Thyroid gland (tissue), 4 donors: ENCODE data around the gene ECEL1. TPM values are rescaled to one million over a fixed set of nuclear protein-coding genes. Genes with fewer than 3 reads are reported as not detected.

Experiments
- DNase-seq, 2 donors: peaks; one replicate each; pipeline ENCODE4 v3.0.0-alpha.2; 2019
- H3K27ac ChIP-seq, 3 donors: fragments of 200-600 bp; sonication (generic); 1 replicate in 2 of 3; 2 replicates in 1 of 3; pipeline ENCODE4 v1.5.1; 2016 to 2019; ENCODE audit warnings: mild to moderate bottlenecking in 1 of 3, moderate library complexity in 1 of 3
- H3K27me3 ChIP-seq: fragments of 200-600 bp; sonication (generic); one replicate; pipeline ENCODE4 v1.5.1; 2019
- H3K36me3 ChIP-seq, 2 donors: fragments of 200-600 bp; sonication (generic); one replicate each; pipeline ENCODE4 v1.5.1; 2016 to 2019
- H3K4me1 ChIP-seq, 2 donors: fragments of 200-600 bp; sonication (generic); one replicate each; pipeline ENCODE4 v1.5.1; 2017 to 2019
- H3K4me3 ChIP-seq, 3 donors: fragments of 200-600 bp; sonication (generic); replicated peaks in 1 of 3; 1 replicate in 2 of 3; 2 replicates in 1 of 3; pipeline ENCODE4 v1.5.1; 2016; ENCODE audit warnings: mild to moderate bottlenecking in 1 of 3
- H3K9me3 ChIP-seq: fragments of 200-600 bp; sonication (generic); one replicate; pipeline ENCODE4 v1.5.1; 2017
- CTCF ChIP-seq, 6 experiments: fragments of 200-600 bp in 3 of 6; fragments of 450-650 bp in 3 of 6; sonication (generic) in 3 of 6; IDR thresholded peaks; one replicate each; pipeline ENCODE4 v1.5.1; 2016 to 2019; ENCODE audit warnings: antibody characterized with exemption in 6 of 6, mild to moderate bottlenecking in 2 of 6, inconsistent platforms in 1 of 6, moderate library complexity in 1 of 6
- POLR2A ChIP-seq, 2 donors: fragments of 450-650 bp; IDR thresholded peaks; one replicate each; pipeline ENCODE4 v1.6.1; 2017; ENCODE audit warnings: antibody characterized with exemption in 2 of 2, mild to moderate bottlenecking in 2 of 2, moderate library complexity in 1 of 2
- WGBS, 2 donors: methylation state at CpG; one replicate each; pipeline ENCODE4 v1.1.5; 2017; 5-methylcytosine and 5-hydroxymethylcytosine counted together
- intact Hi-C: fragments of 100-400 bp; cut with DNase I; formaldehyde crosslinking; loops from one replicate; pipeline ENCODE4 v1.15.1; 2023
- total RNA-seq, 4 donors: library from RNA; depleted of rRNA; stranded (reverse); fragments of >200 nt; gene quantifications; one replicate each; pipeline ENCODE4 v1.2.3, GENCODE V29; 2016

ECEL1 gene
- total RNA-seq, 4 donors from 2014 or later: 0.11 to 1.5 (median 1.2) TPM

GRCh38 chr2:232465061-232465460 is 22.6 kb downstream of the ECEL1 start:
- Histone ChIP-seq H3K9me3 (no peaks in the 10 kb centered on the region), H3K4me1 (no peaks in the 10 kb centered on the region), H3K4me3 (no peak overlapping the region), H3K27me3 (no peaks in the 10 kb centered on the region), H3K36me3 (no peaks in the 10 kb centered on the region), H3K27ac (no peak overlapping the region)
- intact Hi-C loops: no loop called here
- TF ChIP-seq POLR2A (IDR thresholded peaks at IDR 0.05) (no peak), CTCF (IDR thresholded peaks at IDR 0.05) (no peak)
- no peak for DNase-seq
- 86 to 87% methylated on average over 6 of the region's 6 CpGs for WGBS, 2 donors

- no peak for DNase-seq
- 67 to 83% methylated on average over 1 to 3 of the region's 3 CpGs for WGBS, 2 donors
- intact Hi-C loops: no loop called here
- H3K4me3 ChIP-seq: no peak overlapping the region
- no peaks in the 10 kb centered on the region for H3K9me3 ChIP-seq
- H3K27me3 ChIP-seq: no peaks in the 10 kb centered on the region
- no peaks in the 10 kb centered on the region for H3K36me3 ChIP-seq
- no peak overlapping the region for H3K27ac ChIP-seq
- TF ChIP-seq CTCF (IDR thresholded peaks at IDR 0.05): no peak
- no peak for TF ChIP-seq POLR2A (IDR thresholded peaks at IDR 0.05)
- H3K4me1 ChIP-seq: no peaks in the 10 kb centered on the region
Measured at GRCh38 chr2:232464544-232464885, 23.1 kb downstream of the ECEL1 start.

- Histone ChIP-seq H3K4me1 (no peaks in the 10 kb centered on the region), H3K36me3 (no peaks in the 10 kb centered on the region), H3K4me3 (no peak overlapping the region), H3K27ac (no peak overlapping the region), H3K9me3 (no peaks in the 10 kb centered on the region), H3K27me3 (no peaks in the 10 kb centered on the region)
- 89 to 91% methylated on average over 12 to 16 of the region's 18 CpGs for WGBS, 2 donors
- TF ChIP-seq POLR2A (IDR thresholded peaks at IDR 0.05): no peak
- TF ChIP-seq CTCF (IDR thresholded peaks at IDR 0.05): no peak
- DNase-seq: no peak
- intact Hi-C loops: no loop called here
Measured at GRCh38 chr2:232463701-232464543, 23.7 kb downstream of the ECEL1 start.

- Histone ChIP-seq H3K4me3 (no peak overlapping the region), H3K9me3 (no peaks in the 10 kb centered on the region), H3K27ac (no peak overlapping the region), H3K36me3 (no peaks in the 10 kb centered on the region), H3K4me1 (no peaks in the 10 kb centered on the region), H3K27me3 (no peaks in the 10 kb centered on the region)
- no peak for DNase-seq
- 62 to 73% methylated on average over 2 of the region's 2 CpGs for WGBS, 2 donors
- TF ChIP-seq CTCF (IDR thresholded peaks at IDR 0.05) (no peak), POLR2A (IDR thresholded peaks at IDR 0.05) (no peak)
- intact Hi-C loops: no loop called here
Measured at GRCh38 chr2:232460171-232460570, 27.5 kb downstream of the ECEL1 start.

GRCh38 chr2:232459419-232460035 is 28.1 kb downstream of the ECEL1 start:
- Histone ChIP-seq H3K36me3 (no peaks in the 10 kb centered on the region), H3K27ac (no peak overlapping the region), H3K4me3 (no peak overlapping the region), H3K4me1 (no peaks in the 10 kb centered on the region), H3K9me3 (no peaks in the 10 kb centered on the region), H3K27me3 (no peaks in the 10 kb centered on the region)
- TF ChIP-seq CTCF (IDR thresholded peaks at IDR 0.05) (no peak), POLR2A (IDR thresholded peaks at IDR 0.05) (no peak)
- no peak for DNase-seq
- intact Hi-C loops: no loop called here
- 84 to 85% methylated on average over 11 of the region's 11 CpGs for WGBS, 2 donors
